ENCODE data around the gene LACTB.
A peak's percentile ranks its signal among the peaks of the same experiment; 100 is the strongest.

Gene LACTB

GRCh38 chr15:63156755-63157117 is 35.1 kb downstream of the LACTB start:
- ATAC-seq, result peak; percentile 29

GRCh38 chr15:63157118-63157843 is 35.6 kb downstream of the LACTB start, which contains the start of gene RPS27L:
Gene RPS27L, minus strand, starts transcription at chr15:63157477. Its CDS starts 72 bp downstream, at chr15:63157405.
- ATAC-seq, result peak; percentile 97
- TF ChIP-seq, protein P1, sequence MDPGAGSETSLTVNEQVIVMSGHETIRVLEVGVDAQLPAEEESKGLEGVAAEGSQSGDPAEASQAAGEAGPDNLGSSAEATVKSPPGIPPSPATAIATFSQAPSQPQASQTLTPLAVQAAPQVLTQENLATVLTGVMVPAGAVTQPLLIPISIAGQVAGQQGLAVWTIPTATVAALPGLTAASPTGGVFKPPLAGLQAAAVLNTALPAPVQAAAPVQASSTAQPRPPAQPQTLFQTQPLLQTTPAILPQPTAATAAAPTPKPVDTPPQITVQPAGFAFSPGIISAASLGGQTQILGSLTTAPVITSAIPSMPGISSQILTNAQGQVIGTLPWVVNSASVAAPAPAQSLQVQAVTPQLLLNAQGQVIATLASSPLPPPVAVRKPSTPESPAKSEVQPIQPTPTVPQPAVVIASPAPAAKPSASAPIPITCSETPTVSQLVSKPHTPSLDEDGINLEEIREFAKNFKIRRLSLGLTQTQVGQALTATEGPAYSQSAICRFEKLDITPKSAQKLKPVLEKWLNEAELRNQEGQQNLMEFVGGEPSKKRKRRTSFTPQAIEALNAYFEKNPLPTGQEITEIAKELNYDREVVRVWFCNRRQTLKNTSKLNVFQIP (CRISPR knock-in tag; IDR thresholded peaks at IDR 0.05; ENCODE audit: borderline replicate concordance, low read depth), result 0 out of 2 replicates have a peak, but pooled peaks have one; percentile 16
- TF ChIP-seq TSHZ2 (CRISPR knock-in tag; IDR thresholded peaks at IDR 0.05) (0 out of 2 replicates have a peak, but pooled peaks have one; percentile 42), SNAI2 (CRISPR knock-in tag; IDR thresholded peaks at IDR 0.05) (no peak), TCF4 (CRISPR knock-in tag; IDR thresholded peaks at IDR 0.05; ENCODE audit: borderline replicate concordance) (peak; percentile 10; the same call in 1 of the 2 replicates), ESRRG (CRISPR knock-in tag; IDR thresholded peaks at IDR 0.05) (no peak)

More at GRCh38 chr15:63156755-63157117, 35.1 kb downstream of the LACTB start:
- TF ChIP-seq PPARA (CRISPR knock-in tag; IDR thresholded peaks at IDR 0.05; ENCODE audit: borderline replicate concordance) (no peak), TSHZ2 (CRISPR knock-in tag; IDR thresholded peaks at IDR 0.05) (no peak), TOX (CRISPR knock-in tag; IDR thresholded peaks at IDR 0.05; ENCODE audit: borderline replicate concordance) (no peak), CSRNP3 (CRISPR knock-in tag; IDR thresholded peaks at IDR 0.05) (no peak), OSR1 (CRISPR knock-in tag; IDR thresholded peaks at IDR 0.05) (no peak), RARB (CRISPR knock-in tag; IDR thresholded peaks at IDR 0.05) (no peak), CSDC2 (CRISPR knock-in tag; IDR thresholded peaks at IDR 0.05) (no peak), ZFP3 (CRISPR knock-in tag; IDR thresholded peaks at IDR 0.05) (no peak)
- TF ChIP-seq, protein P1 (CRISPR knock-in tag; IDR thresholded peaks at IDR 0.05; ENCODE audit: borderline replicate concordance, low read depth), result no peak

- no peak for TF ChIP-seq ZC3H10 (CRISPR knock-in tag; IDR thresholded peaks at IDR 0.05)
- no peak for TF ChIP-seq ZNF565 (CRISPR knock-in tag; conservative IDR thresholded peaks at IDR 0.05; ENCODE audit: low read depth)
- no peak for TF ChIP-seq PPARA (CRISPR knock-in tag; IDR thresholded peaks at IDR 0.05; ENCODE audit: borderline replicate concordance)
- no peak for TF ChIP-seq ZFP3 (CRISPR knock-in tag; IDR thresholded peaks at IDR 0.05)
- no peak for TF ChIP-seq CREB5 (CRISPR knock-in tag; IDR thresholded peaks at IDR 0.05; ENCODE audit: low read depth)
- no peak for TF ChIP-seq ARNTL (CRISPR knock-in tag; IDR thresholded peaks at IDR 0.05; ENCODE audit: borderline replicate concordance, low read depth)
- peak; percentile 80 for ATAC-seq
Measured at GRCh38 chr15:63157891-63158431, 36.3 kb downstream of the LACTB start.

Measured in SK-N-SH treated with all-trans-retinoic acid at 6 μM for 48 hours (cell line).